GM12878 (cell line): ENCODE results near the gene CACNA2D1. TPM values are rescaled to one million over a fixed set of nuclear protein-coding genes. Genes with fewer than 3 reads are reported as not detected.

ENCODE experiments used
- ATAC-seq: fragments of 200-7000 bp; cut with Tn5 transposase; 3 replicates; pipeline ENCODE4 v1.9.1; 2020; ENCODE audit warnings: mild to moderate bottlenecking, moderate library complexity
- BruUV-seq: library from RNA; stranded (reverse); fragments of 400-500 nt; replicated peaks from 2 replicates; lab custom pipeline; 2021; lab: Mats Ljungman, UMichigan
- CTCF ChIA-PET: fragments of 300-600 bp; sonication (Branson Sonifier 250); formaldehyde crosslinking; extraction: SDS; loops from one replicate; lab custom pipeline; 2021; ENCODE audit warnings: inconsistent platforms; lab: Yijun Ruan, JAX
- POLR2A ChIA-PET: fragments of 350-600 bp; formaldehyde crosslinking; extraction: SDS; loops from one replicate; lab custom pipeline; 2021; ENCODE audit warnings: inconsistent platforms; lab: Charles Lee
- RAD21 ChIA-PET: fragments of 300-600 bp; sonication (Branson Sonifier 250); formaldehyde crosslinking; loops from one replicate; lab custom pipeline; 2023; ENCODE audit warnings: antibody characterized with exemption; ENCODE audit not compliant: unreplicated experiment; lab: Charles Lee
- SMC1A ChIA-PET: fragments of 300-600 bp; sonication (Branson Sonifier 250); formaldehyde crosslinking; loops from one replicate; lab custom pipeline; 2023; ENCODE audit not compliant: unreplicated experiment, uncharacterized antibody; lab: Charles Lee
- DNase-seq: peaks from one replicate; pipeline ENCODE4 v3.0.0-alpha.2; 2011; ENCODE audit warnings: low read depth, low spot score
- FAIRE-seq: peaks from 3 replicates; lab custom pipeline; 2011; peaks lifted over from hg19 to GRCh38; lab: Jason Lieb, UNC
- H2AFZ ChIP-seq: 2 replicates; pipeline ENCODE4 v1.6.0; 2011; ENCODE audit warnings: low read depth, low read length, control low read depth; ENCODE audit not compliant: control insufficient read depth
- H3K27ac ChIP-seq: 2 replicates; pipeline ENCODE4 v1.5.1; 2011; ENCODE audit warnings: control low read depth; ENCODE audit not compliant: control insufficient read depth, insufficient read depth
- H3K27me3 ChIP-seq, 2 experiments: replicated peaks in 1 of 2; 2 replicates each; pipeline versions ENCODE4 v1.6.0 to v1.6.1; 2011; ENCODE audit warnings: low read length in 1 of 2; ENCODE audit not compliant: control insufficient read depth in 2 of 2, insufficient read depth in 2 of 2
- H3K36me3 ChIP-seq, 2 experiments: 2 replicates each; pipeline ENCODE4 v1.5.1; 2011; ENCODE audit warnings: low read length in 1 of 2; ENCODE audit not compliant: control insufficient read depth in 2 of 2, insufficient read depth in 2 of 2
- H3K4me1 ChIP-seq: 2 replicates; pipeline ENCODE4 v1.6.1; 2011; ENCODE audit warnings: mild to moderate bottlenecking, low read length, moderate library complexity, mixed read lengths; ENCODE audit not compliant: control insufficient read depth, insufficient read depth
- H3K4me2 ChIP-seq: 2 replicates; pipeline ENCODE4 v1.6.0; 2011; ENCODE audit warnings: control low read depth; ENCODE audit not compliant: control insufficient read depth, insufficient read depth
- H3K4me3 ChIP-seq: fragments of 200-600 bp; sonication (generic); 2 replicates; pipeline ENCODE4 v1.5.1; 2016
- H3K79me2 ChIP-seq: 2 replicates; pipeline ENCODE4 v1.6.0; 2011; ENCODE audit warnings: low read length; ENCODE audit not compliant: control insufficient read depth, insufficient read depth
- H3K9ac ChIP-seq: 2 replicates; pipeline ENCODE4 v1.8.0; 2011; ENCODE audit warnings: low read length, control low read depth, mixed read lengths; ENCODE audit not compliant: control insufficient read depth, insufficient read depth
- H3K9me3 ChIP-seq: replicated peaks from 3 replicates; pipeline ENCODE4 v1.5.1; 2011; ENCODE audit warnings: mild to moderate bottlenecking, low read length; ENCODE audit not compliant: control insufficient read depth, insufficient read depth
- H4K20me1 ChIP-seq: 2 replicates; pipeline ENCODE4 v1.6.0; 2011; ENCODE audit not compliant: control insufficient read depth, insufficient read depth
- BHLHE40 ChIP-seq, 2 experiments: fragments of 450-650 bp in 1 of 2; IDR thresholded peaks; 2 replicates each; pipeline ENCODE4 v1.6.1; 2011 to 2017; ENCODE audit warnings: low read depth in 2 of 2, borderline replicate concordance in 1 of 2, improper control_type of control experiment in 1 of 2, low read length in 1 of 2, mild to moderate bottlenecking in 1 of 2
- CHD1 ChIP-seq: IDR thresholded peaks from 2 replicates; pipeline ENCODE4 v1.6.1; 2012; ENCODE audit warnings: low read depth, low read length, improper control_type of control experiment
- IRF4 ChIP-seq: IDR thresholded peaks from 2 replicates; pipeline ENCODE4 v1.6.1; 2011; ENCODE audit warnings: low read depth, low read length
- NBN ChIP-seq: fragments of 450-650 bp; IDR thresholded peaks from 2 replicates; pipeline ENCODE4 v1.6.1; 2016
- RBBP5 ChIP-seq: fragments of 200-600 bp; sonication (generic); conservative IDR thresholded peaks from 2 replicates; pipeline ENCODE4 v1.6.1; 2016
- SMARCA5 ChIP-seq: fragments of 450-650 bp; IDR thresholded peaks from 2 replicates; pipeline ENCODE4 v1.6.1; 2017; ENCODE audit warnings: mild to moderate bottlenecking
- ZNF24 ChIP-seq: fragments of 450-650 bp; IDR thresholded peaks from 2 replicates; pipeline ENCODE4 v1.6.1; 2017; ENCODE audit warnings: antibody characterized with exemption, mild to moderate bottlenecking
- WGBS: methylation state at CpG from one replicate; pipeline ENCODE4 v1.1.6; 2016; ENCODE audit warnings: low lambda C conversion rate; ENCODE audit not compliant: insufficient replicate concordance, insufficient coverage; ENCODE audit errors: missing lambda C conversion rate; 5-methylcytosine and 5-hydroxymethylcytosine counted together
- in situ Hi-C: fragments of 300-500 bp; cut with MboI; formaldehyde crosslinking; loops from 9 replicates; pipeline ENCODE4 v1.14.3; 2018; ENCODE audit warnings: mixed read lengths
- intact Hi-C: fragments of 100-400 bp; cut with micrococcal nuclease; formaldehyde crosslinking; loops from one replicate; pipeline ENCODE4 v1.14.2; 2022; ENCODE audit not compliant: unreplicated experiment
- polyA plus RNA-seq, 11 experiments: library from polyadenylated mRNA; depleted of rRNA in 4 of 11; unstranded in 6 of 11; stranded (reverse) in 5 of 11; fragments of >200 nt; fragmentation: Nextera tagmentation in 4 of 11; fragmentation: Illumina TruSeq in 1 of 11; extraction: Ambion mirVana in 4 of 11; extraction: Trizol in 1 of 11; gene quantifications; 1 replicate in 1 of 11; 2 replicates in 10 of 11; pipeline versions ENCODE4 v1.2.1 to v1.2.3, GENCODE V29; 2011 to 2016; ENCODE audit warnings: inconsistent platforms in 2 of 11, missing spikeins in 2 of 11, low read depth in 1 of 11
- total RNA-seq, 4 experiments: library from RNA; depleted of rRNA in 3 of 4; stranded (reverse); fragments of >200 nt in 3 of 4; fragmentation: Illumina TruSeq in 1 of 4; extraction: Trizol in 1 of 4; gene quantifications; 2 replicates each; pipeline versions ENCODE4 v1.2.1 to v1.2.3, GENCODE V29; 2013 to 2021
- TF ChIP-seq, protein P1 (sequence below): IDR thresholded peaks from 2 replicates; pipeline ENCODE4 v1.6.1; 2012; ENCODE audit warnings: improper control_type of control experiment, low read depth, low read length; ENCODE audit not compliant: insufficient replicate concordance
- TF ChIP-seq, protein P2 (sequence below): fragments of 450-650 bp; IDR thresholded peaks from 2 replicates; pipeline ENCODE4 v1.6.1; 2017; ENCODE audit warnings: mild to moderate bottlenecking, moderate library complexity
- TF ChIP-seq, protein P3 (sequence below): fragments of 450-650 bp; IDR thresholded peaks from 2 replicates; pipeline ENCODE4 v1.6.1; 2016; ENCODE audit warnings: mild to moderate bottlenecking, moderate library complexity, borderline replicate concordance

The CACNA2D1 gene
- total and polyA plus RNA-seq, 10 of the 15 experiments (the other 5 are each of a cell fraction or from before 2014, with no cell fraction given) = 0.14 to 14.8 (median 0.97) TPM

DNA sequence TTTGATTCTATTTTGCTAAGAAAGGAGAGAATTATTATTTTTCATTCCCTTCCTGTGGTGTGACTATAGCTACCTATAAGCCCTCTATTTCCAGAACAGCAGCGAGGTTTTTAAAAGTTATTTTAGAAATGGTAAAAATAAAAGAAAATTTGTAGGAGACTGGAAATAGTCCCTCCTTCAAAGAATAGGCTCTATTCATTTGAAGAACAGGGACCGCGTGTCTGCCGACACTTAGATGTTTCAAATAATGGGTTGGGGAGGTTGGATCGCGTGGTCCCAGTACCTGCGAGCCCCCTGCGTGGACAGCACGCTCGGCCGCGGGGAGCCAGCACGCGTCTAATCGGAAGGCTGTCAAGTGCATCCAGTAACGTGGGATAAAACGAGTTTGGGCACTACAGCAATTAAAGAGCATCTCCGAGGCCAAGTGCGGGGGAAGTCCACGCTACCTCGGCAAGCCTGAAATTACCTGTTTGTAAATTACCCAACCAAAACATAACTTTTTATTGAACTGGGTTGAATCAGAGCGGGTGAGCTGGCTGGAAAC, 1.0 kb downstream of the CACNA2D1 start:
- Histone ChIP-seq H3K4me2 (no peak overlapping the region), H4K20me1 (no peaks in the 10 kb centered on the region), H3K27ac (no peak overlapping the region), H3K9me3 (no peaks in the 10 kb centered on the region), H3K27me3 (peaks cover 5 to 11% of the 10 kb centered on the region in 2 experiments), H3K4me3 (no peak overlapping the region), H2AFZ (no peak overlapping the region), H3K4me1 (no peaks in the 10 kb centered on the region), H3K79me2 (no peaks in the 10 kb centered on the region), H3K36me3 (no peaks in the 10 kb centered on the region), H3K9ac (no peak overlapping the region)
- 37% methylated on average over 21 of the region's 22 CpGs for WGBS
- BruUV-seq = no TSS peak
- DNase-seq = no peak
- ChIA-PET SMC1A (interaction anchor here (0.6 to 1.2 kb wide), 6 partner anchors 15 to 97 kb away, joined by 3 to 4 read pairs (median 3); no protein-coding TSS in a partner anchor), RAD21 (interaction anchor here (0.8 to 1.2 kb wide), 4 partner anchors 39 to 84 kb away, joined by 3 to 7 read pairs (median 3); no protein-coding TSS in a partner anchor), CTCF (interaction anchor here (0.7 to 1.1 kb wide), 2 partner anchors 52 to 75 kb away, joined by 3 to 4 read pairs; no protein-coding TSS in a partner anchor), POLR2A (interaction anchor here (1.5 kb wide), 1 partner anchor 15 kb away, joined by 4 read pairs; no protein-coding TSS in a partner anchor)
- peak; percentile 8; the same call in 2 of the 3 replicates for ATAC-seq
- intact Hi-C loops = no loop called here
- FAIRE-seq = no peak
- in situ Hi-C loops = no loop called here
- TF ChIP-seq, protein P1, sequence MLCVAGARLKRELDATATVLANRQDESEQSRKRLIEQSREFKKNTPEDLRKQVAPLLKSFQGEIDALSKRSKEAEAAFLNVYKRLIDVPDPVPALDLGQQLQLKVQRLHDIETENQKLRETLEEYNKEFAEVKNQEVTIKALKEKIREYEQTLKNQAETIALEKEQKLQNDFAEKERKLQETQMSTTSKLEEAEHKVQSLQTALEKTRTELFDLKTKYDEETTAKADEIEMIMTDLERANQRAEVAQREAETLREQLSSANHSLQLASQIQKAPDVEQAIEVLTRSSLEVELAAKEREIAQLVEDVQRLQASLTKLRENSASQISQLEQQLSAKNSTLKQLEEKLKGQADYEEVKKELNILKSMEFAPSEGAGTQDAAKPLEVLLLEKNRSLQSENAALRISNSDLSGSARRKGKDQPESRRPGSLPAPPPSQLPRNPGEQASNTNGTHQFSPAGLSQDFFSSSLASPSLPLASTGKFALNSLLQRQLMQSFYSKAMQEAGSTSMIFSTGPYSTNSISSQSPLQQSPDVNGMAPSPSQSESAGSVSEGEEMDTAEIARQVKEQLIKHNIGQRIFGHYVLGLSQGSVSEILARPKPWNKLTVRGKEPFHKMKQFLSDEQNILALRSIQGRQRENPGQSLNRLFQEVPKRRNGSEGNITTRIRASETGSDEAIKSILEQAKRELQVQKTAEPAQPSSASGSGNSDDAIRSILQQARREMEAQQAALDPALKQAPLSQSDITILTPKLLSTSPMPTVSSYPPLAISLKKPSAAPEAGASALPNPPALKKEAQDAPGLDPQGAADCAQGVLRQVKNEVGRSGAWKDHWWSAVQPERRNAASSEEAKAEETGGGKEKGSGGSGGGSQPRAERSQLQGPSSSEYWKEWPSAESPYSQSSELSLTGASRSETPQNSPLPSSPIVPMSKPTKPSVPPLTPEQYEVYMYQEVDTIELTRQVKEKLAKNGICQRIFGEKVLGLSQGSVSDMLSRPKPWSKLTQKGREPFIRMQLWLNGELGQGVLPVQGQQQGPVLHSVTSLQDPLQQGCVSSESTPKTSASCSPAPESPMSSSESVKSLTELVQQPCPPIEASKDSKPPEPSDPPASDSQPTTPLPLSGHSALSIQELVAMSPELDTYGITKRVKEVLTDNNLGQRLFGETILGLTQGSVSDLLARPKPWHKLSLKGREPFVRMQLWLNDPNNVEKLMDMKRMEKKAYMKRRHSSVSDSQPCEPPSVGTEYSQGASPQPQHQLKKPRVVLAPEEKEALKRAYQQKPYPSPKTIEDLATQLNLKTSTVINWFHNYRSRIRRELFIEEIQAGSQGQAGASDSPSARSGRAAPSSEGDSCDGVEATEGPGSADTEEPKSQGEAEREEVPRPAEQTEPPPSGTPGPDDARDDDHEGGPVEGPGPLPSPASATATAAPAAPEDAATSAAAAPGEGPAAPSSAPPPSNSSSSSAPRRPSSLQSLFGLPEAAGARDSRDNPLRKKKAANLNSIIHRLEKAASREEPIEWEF = no peak
- TF ChIP-seq, protein P2, sequence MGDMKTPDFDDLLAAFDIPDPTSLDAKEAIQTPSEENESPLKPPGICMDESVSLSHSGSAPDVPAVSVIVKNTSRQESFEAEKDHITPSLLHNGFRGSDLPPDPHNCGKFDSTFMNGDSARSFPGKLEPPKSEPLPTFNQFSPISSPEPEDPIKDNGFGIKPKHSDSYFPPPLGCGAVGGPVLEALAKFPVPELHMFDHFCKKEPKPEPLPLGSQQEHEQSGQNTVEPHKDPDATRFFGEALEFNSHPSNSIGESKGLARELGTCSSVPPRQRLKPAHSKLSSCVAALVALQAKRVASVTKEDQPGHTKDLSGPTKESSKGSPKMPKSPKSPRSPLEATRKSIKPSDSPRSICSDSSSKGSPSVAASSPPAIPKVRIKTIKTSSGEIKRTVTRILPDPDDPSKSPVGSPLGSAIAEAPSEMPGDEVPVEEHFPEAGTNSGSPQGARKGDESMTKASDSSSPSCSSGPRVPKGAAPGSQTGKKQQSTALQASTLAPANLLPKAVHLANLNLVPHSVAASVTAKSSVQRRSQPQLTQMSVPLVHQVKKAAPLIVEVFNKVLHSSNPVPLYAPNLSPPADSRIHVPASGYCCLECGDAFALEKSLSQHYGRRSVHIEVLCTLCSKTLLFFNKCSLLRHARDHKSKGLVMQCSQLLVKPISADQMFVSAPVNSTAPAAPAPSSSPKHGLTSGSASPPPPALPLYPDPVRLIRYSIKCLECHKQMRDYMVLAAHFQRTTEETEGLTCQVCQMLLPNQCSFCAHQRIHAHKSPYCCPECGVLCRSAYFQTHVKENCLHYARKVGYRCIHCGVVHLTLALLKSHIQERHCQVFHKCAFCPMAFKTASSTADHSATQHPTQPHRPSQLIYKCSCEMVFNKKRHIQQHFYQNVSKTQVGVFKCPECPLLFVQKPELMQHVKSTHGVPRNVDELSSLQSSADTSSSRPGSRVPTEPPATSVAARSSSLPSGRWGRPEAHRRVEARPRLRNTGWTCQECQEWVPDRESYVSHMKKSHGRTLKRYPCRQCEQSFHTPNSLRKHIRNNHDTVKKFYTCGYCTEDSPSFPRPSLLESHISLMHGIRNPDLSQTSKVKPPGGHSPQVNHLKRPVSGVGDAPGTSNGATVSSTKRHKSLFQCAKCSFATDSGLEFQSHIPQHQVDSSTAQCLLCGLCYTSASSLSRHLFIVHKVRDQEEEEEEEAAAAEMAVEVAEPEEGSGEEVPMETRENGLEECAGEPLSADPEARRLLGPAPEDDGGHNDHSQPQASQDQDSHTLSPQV = no peak
- TF ChIP-seq SMARCA5 (peak; percentile 30; the same call in 1 of the 2 replicates), IRF4 (no peak), ZNF24 (no peak), NBN (no peak), BHLHE40 (IDR thresholded peaks at IDR 0.05; ENCODE audit: borderline replicate concordance in 1 of 2, low read depth in 2 of 2, low read length in 1 of 2) (peak in 1 of 2 experiments; percentile 32; a peak in 1 of 4 replicates), CHD1 (no peak), RBBP5 (no peak)
- TF ChIP-seq, protein P3, sequence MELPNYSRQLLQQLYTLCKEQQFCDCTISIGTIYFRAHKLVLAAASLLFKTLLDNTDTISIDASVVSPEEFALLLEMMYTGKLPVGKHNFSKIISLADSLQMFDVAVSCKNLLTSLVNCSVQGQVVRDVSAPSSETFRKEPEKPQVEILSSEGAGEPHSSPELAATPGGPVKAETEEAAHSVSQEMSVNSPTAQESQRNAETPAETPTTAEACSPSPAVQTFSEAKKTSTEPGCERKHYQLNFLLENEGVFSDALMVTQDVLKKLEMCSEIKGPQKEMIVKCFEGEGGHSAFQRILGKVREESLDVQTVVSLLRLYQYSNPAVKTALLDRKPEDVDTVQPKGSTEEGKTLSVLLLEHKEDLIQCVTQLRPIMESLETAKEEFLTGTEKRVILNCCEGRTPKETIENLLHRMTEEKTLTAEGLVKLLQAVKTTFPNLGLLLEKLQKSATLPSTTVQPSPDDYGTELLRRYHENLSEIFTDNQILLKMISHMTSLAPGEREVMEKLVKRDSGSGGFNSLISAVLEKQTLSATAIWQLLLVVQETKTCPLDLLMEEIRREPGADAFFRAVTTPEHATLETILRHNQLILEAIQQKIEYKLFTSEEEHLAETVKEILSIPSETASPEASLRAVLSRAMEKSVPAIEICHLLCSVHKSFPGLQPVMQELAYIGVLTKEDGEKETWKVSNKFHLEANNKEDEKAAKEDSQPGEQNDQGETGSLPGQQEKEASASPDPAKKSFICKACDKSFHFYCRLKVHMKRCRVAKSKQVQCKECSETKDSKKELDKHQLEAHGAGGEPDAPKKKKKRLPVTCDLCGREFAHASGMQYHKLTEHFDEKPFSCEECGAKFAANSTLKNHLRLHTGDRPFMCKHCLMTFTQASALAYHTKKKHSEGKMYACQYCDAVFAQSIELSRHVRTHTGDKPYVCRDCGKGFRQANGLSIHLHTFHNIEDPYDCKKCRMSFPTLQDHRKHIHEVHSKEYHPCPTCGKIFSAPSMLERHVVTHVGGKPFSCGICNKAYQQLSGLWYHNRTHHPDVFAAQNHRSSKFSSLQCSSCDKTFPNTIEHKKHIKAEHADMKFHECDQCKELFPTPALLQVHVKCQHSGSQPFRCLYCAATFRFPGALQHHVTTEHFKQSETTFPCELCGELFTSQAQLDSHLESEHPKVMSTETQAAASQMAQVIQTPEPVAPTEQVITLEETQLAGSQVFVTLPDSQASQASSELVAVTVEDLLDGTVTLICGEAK = no peak
